Epithelial cell of proximal tubule (primary cell): ENCODE results near the gene LNPEP. TPM values are rescaled to one million over a fixed set of nuclear protein-coding genes. Genes with fewer than 3 reads are reported as not detected.

Experiments used
- total RNA-seq: library from RNA; depleted of rRNA; stranded (reverse); fragments of >200 nt; gene quantifications from 2 replicates; pipeline ENCODE4 v1.2.3, GENCODE V29; 2015

LNPEP gene
- total RNA-seq, 1 donor from 2014 or later = 21.4 TPM

Other genes with a start within 250 kb of the LNPEP start
- gene ERAP1, start 128.1 kb upstream of the LNPEP start, total RNA-seq = 26.4 and 34.0 TPM in 2 replicates
- gene ERAP2, start 59.6 kb upstream of the LNPEP start, total RNA-seq = 28.0 and 45.6 TPM in 2 replicates
- gene LIX1, start 206.5 kb downstream of the LNPEP start, total RNA-seq = under 0.01 and 0.12 TPM in 2 replicates
- gene RIOK2, start 247.2 kb downstream of the LNPEP start, total RNA-seq = 10.4 and 48.8 TPM in 2 replicates